HCT116 (cell line): Measurements from ENCODE around the gene ATP6V0C. TPM values are rescaled to one million over a fixed set of nuclear protein-coding genes. Genes with fewer than 3 reads are reported as not detected.
"Not testable (repeated sequence)": the region's sequence is repeated elsewhere in the genome, so short reads cannot be mapped to it uniquely, and the experiment has no call there.

Experiments
- ATAC-seq: fragments of 200-7000 bp; cut with Tn5 transposase; 2 replicates; pipeline ENCODE4 v1.9.1; 2020; ENCODE audit warnings: mild to moderate bottlenecking, moderate library complexity
- BruUV-seq: library from RNA; stranded (reverse); fragments of 400-500 nt; replicated peaks from 2 replicates; lab custom pipeline; 2021; lab: Mats Ljungman, UMichigan
- CTCF ChIA-PET: fragments of 300-600 bp; sonication (Branson Sonifier 250); formaldehyde crosslinking; loops from one replicate; lab custom pipeline; 2021; ENCODE audit warnings: antibody characterized with exemption; lab: Charles Lee
- POLR2A ChIA-PET: fragments of 300-600, 350-600 bp; sonication (Branson Sonifier 250); formaldehyde crosslinking; loops from one replicate; lab custom pipeline; 2021; ENCODE audit warnings: antibody characterized with exemption; lab: Charles Lee
- RAD21 ChIA-PET, 2 experiments: fragments of 300-600 bp; sonication (Branson Sonifier 250); formaldehyde crosslinking; loops; one replicate each; lab custom pipeline; 2023; ENCODE audit warnings: low total read pairs in 2 of 2; ENCODE audit not compliant: uncharacterized antibody in 2 of 2, unreplicated experiment in 2 of 2, low non-redundant PET in 1 of 2; lab: Charles Lee
- DNase-seq: peaks from one replicate; pipeline ENCODE4 v3.0.0-alpha.2; 2010; ENCODE audit warnings: low read depth, low spot score
- H2AFZ ChIP-seq: fragments of 200-600 bp; shearing (Covaris generic), sonication (generic); 2 replicates; pipeline ENCODE4 v1.6.1; 2017; ENCODE audit warnings: low read depth, mixed run types, mixed read lengths, antibody characterized with exemption, low read length; ENCODE audit not compliant: poor library complexity, severe bottlenecking
- H3K27ac ChIP-seq: 2 replicates; pipeline ENCODE4 v1.5.1; 2012; ENCODE audit warnings: low read depth, low read length
- H3K27me3 ChIP-seq: fragments of 200-600 bp; sonication (generic); 2 replicates; pipeline ENCODE4 v1.6.1; 2016; ENCODE audit warnings: mixed run types, low read length, mixed read lengths; ENCODE audit not compliant: insufficient read depth
- H3K36me3 ChIP-seq, 2 experiments: fragments of 200-500 bp in 1 of 2; fragments of 200-600 bp in 1 of 2; sonication (Bioruptor generic) in 1 of 2; sonication (generic) in 1 of 2; 2 replicates each; pipeline versions ENCODE4 v1.5.1 to v1.6.1; 2014 to 2016; ENCODE audit warnings: low read length in 2 of 2, inconsistent platforms in 1 of 2, mixed read lengths in 1 of 2, mixed run types in 1 of 2; ENCODE audit not compliant: insufficient read depth in 2 of 2, control insufficient read depth in 1 of 2
- H3K4me1 ChIP-seq, 2 experiments: fragments of 200-600 bp in 1 of 2; sonication (generic) in 1 of 2; 2 replicates each; pipeline versions ENCODE4 v1.5.1 to v1.6.1; 2012 to 2017; ENCODE audit warnings: low read length in 2 of 2, inconsistent platforms in 1 of 2, mild to moderate bottlenecking in 1 of 2, mixed read lengths in 1 of 2, mixed run types in 1 of 2, moderate library complexity in 1 of 2; ENCODE audit not compliant: insufficient read depth in 2 of 2, control insufficient read depth in 1 of 2
- H3K4me2 ChIP-seq: fragments of 200-600 bp; sonication (generic); 2 replicates; pipeline ENCODE4 v1.6.1; 2017; ENCODE audit warnings: mixed run types, low read length, mixed read lengths
- H3K4me3 ChIP-seq, 2 experiments: fragments of 200-600 bp in 1 of 2; sonication (generic) in 1 of 2; replicated peaks in 1 of 2; 2 replicates each; pipeline ENCODE4 v1.5.1; 2011 to 2016; ENCODE audit warnings: low read length in 2 of 2, control low read depth in 1 of 2, low read depth in 1 of 2, mild to moderate bottlenecking in 1 of 2, mixed read lengths in 1 of 2, mixed run types in 1 of 2
- H3K79me2 ChIP-seq: fragments of 200-600 bp; sonication (generic); 2 replicates; pipeline ENCODE4 v1.6.1; 2017; ENCODE audit warnings: mild to moderate bottlenecking, mixed run types, low read length, moderate library complexity, mixed read lengths; ENCODE audit not compliant: insufficient read depth
- H3K9ac ChIP-seq: fragments of 200-600 bp; sonication (generic); 2 replicates; pipeline ENCODE4 v1.6.1; 2016; ENCODE audit warnings: low read length, mixed read lengths
- H3K9me2 ChIP-seq: fragments of 200-600 bp; sonication (generic), shearing (Covaris generic); 2 replicates; pipeline ENCODE4 v1.6.1; 2017; ENCODE audit warnings: mixed run types, mild to moderate bottlenecking, moderate library complexity; ENCODE audit not compliant: insufficient read depth
- H3K9me3 ChIP-seq, 2 experiments: fragments of 200-500 bp in 1 of 2; fragments of 200-600 bp in 1 of 2; sonication (Bioruptor generic) in 1 of 2; sonication (generic) in 1 of 2; 2 replicates each; pipeline ENCODE4 v1.6.1; 2014 to 2017; ENCODE audit warnings: low read length in 2 of 2, mixed read lengths in 2 of 2, inconsistent platforms in 1 of 2, low read depth in 1 of 2, mild to moderate bottlenecking in 1 of 2, mixed run types in 1 of 2, moderate library complexity in 1 of 2; ENCODE audit not compliant: control insufficient read depth in 1 of 2, insufficient read depth in 1 of 2
- H4K20me1 ChIP-seq: fragments of 200-600 bp; sonication (generic), shearing (Covaris generic); 2 replicates; pipeline ENCODE4 v1.6.1; 2017; ENCODE audit warnings: mixed run types, mild to moderate bottlenecking, moderate library complexity; ENCODE audit not compliant: insufficient read depth
- intact Hi-C: fragments of 100-400 bp; cut with micrococcal nuclease; formaldehyde crosslinking; loops from 2 replicates; pipeline ENCODE4 v1.10.0; 2022
- microRNA counts: library from miRNA; unstranded; fragments of <30 nt; microRNA quantifications from one replicate; lab custom pipeline; 2015
- microRNA-seq: library from miRNA; unstranded; fragments of <30 nt; microRNA quantifications from one replicate; pipeline ENCODE4, GENCODE V29; 2016; ENCODE audit warnings: borderline number of aligned reads
- total RNA-seq: library from RNA; stranded (reverse); gene quantifications from one replicate; pipeline ENCODE4 v1.2.1, GENCODE V29; 2021; ENCODE audit not compliant: unreplicated experiment

Gene ATP6V0C
- total RNA-seq, 1 experiment from 2014 or later = 187 TPM

- H3K27ac ChIP-seq, H4K20me1 ChIP-seq, H3K36me3 ChIP-seq, ATAC-seq, H3K9ac ChIP-seq, H3K79me2 ChIP-seq, CTCF ChIA-PET, BruUV-seq, POLR2A ChIA-PET, H2AFZ ChIP-seq, H3K4me1 ChIP-seq, intact Hi-C loops, RAD21 ChIA-PET, H3K4me2 ChIP-seq, H3K4me3 ChIP-seq, H3K27me3 ChIP-seq, DNase-seq, H3K9me3 ChIP-seq, H3K9me2 ChIP-seq: not testable (repeated sequence)
Measured at GRCh38 chr16:2568573-2568972, 54.8 kb downstream of the ATP6V0C start.

MicroRNA genes within 50 kb of the gene (microRNA counts, 767-probe panel; counts per million panel counts)
- microRNA hsa-miR-3178 (lab: Ali Mortazavi, UCI) = not detected

Small RNA genes within 50 kb of the gene (microRNA-seq; reads per million reads assigned to microRNA genes)
- gene MIR3178 = not detected
- 1.2 reads per million for gene MIR6768

Other genes with a start within 250 kb of the ATP6V0C start
- 257 TPM for gene RNPS1, start 245.8 kb upstream of the ATP6V0C start, total RNA-seq
- 5.4 TPM for gene ABCA3, start 173.2 kb upstream of the ATP6V0C start, total RNA-seq
- gene CCNF, start 84.5 kb upstream of the ATP6V0C start, total RNA-seq = 60.8 TPM
- gene TEDC2, start 53.8 kb upstream of the ATP6V0C start, total RNA-seq = 26.5 TPM
- gene NTN3, start 42.7 kb upstream of the ATP6V0C start, total RNA-seq = 0.30 TPM
- 24.6 TPM for gene TBC1D24, start 38.8 kb upstream of the ATP6V0C start, total RNA-seq
- gene AMDHD2, start 6.4 kb downstream of the ATP6V0C start, total RNA-seq = 42.9 TPM
- gene CEMP1, start 17.5 kb downstream of the ATP6V0C start, total RNA-seq = 0.32 TPM
- 36.1 TPM for gene PDPK1, start 24.1 kb downstream of the ATP6V0C start, total RNA-seq
- 42.1 TPM for gene KCTD5, start 168.6 kb downstream of the ATP6V0C start, total RNA-seq
- gene PRSS27, start 206.3 kb downstream of the ATP6V0C start, total RNA-seq = 3.3 TPM
- 541 TPM for gene SRRM2, start 238.7 kb downstream of the ATP6V0C start, total RNA-seq